ENCODE measurements around the gene ETNK2. TPM values are rescaled to one million over a fixed set of nuclear protein-coding genes. Genes with fewer than 3 reads are reported as not detected.

The ETNK2 gene
- total and polyA plus RNA-seq, 2 of the 4 experiments (the other 2 are of a cell fraction), result 18.9 to 26.0 TPM

- no peaks in the 10 kb centered on the region for H4K20me1 ChIP-seq (ENCODE audit: insufficient read depth, low read length)
- H2BK15ac ChIP-seq (ENCODE audit: low read depth, low read length), result no peak overlapping the region
- in situ Hi-C loops (cut with MboI; ENCODE audit: low sequenced_read_pairs) (no loop called here), intact Hi-C loops (cut with micrococcal nuclease) (no loop called here), dilution Hi-C loops (cut with HindIII; ENCODE audit: low sequenced_read_pairs, unreplicated experiment) (loop anchor here (25.0 kb wide), 1 partner anchor 270 kb away; the partner anchor contains the start of gene SNRPE)
- no peak overlapping the region for H3K18ac ChIP-seq (ENCODE audit: low read depth, low read length)
- ChIA-PET POLR2A (ENCODE audit: unreplicated experiment) (interaction anchor here (0.5 kb wide), 1 partner anchor 266 kb away, joined by 6 read pairs; no protein-coding TSS in a partner anchor), CTCF (interaction anchor here (7.8 kb wide), 1 partner anchor 261 kb away, joined by 95 read pairs; no protein-coding TSS in a partner anchor)
- H2AFZ ChIP-seq (replicated peaks; ENCODE audit: low read length, poor library complexity), result no peak overlapping the region
- WGBS, 2 experiments (ENCODE audit: extremely low coverage in 2 of 2, insufficient read length in 1 of 2), result 100% methylated on average over 1 of the region's 4 CpGs; no CpG with 5 or more reads in 1 of the 2 experiments
- peak overlapping the region in 1 of 2 experiments; percentile 85; a peak in 2 of 4 replicates for H4K8ac ChIP-seq (ENCODE audit: low read depth in 2 of 2, low read length in 2 of 2)
- H2AK9ac ChIP-seq (replicated peaks; ENCODE audit: low read depth, low read length, poor library complexity), result peak overlapping the region; percentile 20
- no peak overlapping the region for H3K4me2 ChIP-seq (ENCODE audit: low read depth, low read length)
- no peaks in the 10 kb centered on the region for H3K9me3 ChIP-seq (ENCODE audit: control insufficient read depth, insufficient read depth, low read length)
- no peak overlapping the region for H3K4me3 ChIP-seq (ENCODE audit: insufficient read depth, low read depth, low read length)
- H3K9ac ChIP-seq (ENCODE audit: low read depth, low read length), result no peak overlapping the region
- DNase-seq, result no peak
- H3K27me3 ChIP-seq (ENCODE audit: control insufficient read depth, insufficient read depth, low read length), result no peaks in the 10 kb centered on the region
- peak overlapping the region; percentile 88; the same call in 1 of the 2 replicates for H2BK120ac ChIP-seq (ENCODE audit: low read depth, low read length)
- no peak overlapping the region; the same call in 1 of the 2 replicates for H3K14ac ChIP-seq (replicated peaks; ENCODE audit: low read depth, low read length)
- peaks cover 18% of the 10 kb centered on the region for H3K9me1 ChIP-seq (ENCODE audit: insufficient read depth, low read length)
- H3K4ac ChIP-seq (ENCODE audit: low read depth, low read length), result peak overlapping the region; percentile 43
- peak overlapping the region; percentile 74 for H2BK20ac ChIP-seq (ENCODE audit: low read depth, low read length)
- peaks cover 13% of the 10 kb centered on the region; the same call in 1 of the 2 replicates for H3K36me3 ChIP-seq (ENCODE audit: control insufficient read depth, insufficient read depth, low read length)
- no peak overlapping the region for H3K56ac ChIP-seq (ENCODE audit: extremely low read depth, insufficient read depth, low read length)
- no peak overlapping the region for H4K91ac ChIP-seq (ENCODE audit: insufficient read depth, low read depth, low read length)
- H4K5ac ChIP-seq (ENCODE audit: low read depth, low read length), result no peak overlapping the region
- ATAC-seq (ENCODE audit: low read depth), result no peak
- no peaks in the 10 kb centered on the region for H3K79me1 ChIP-seq (ENCODE audit: low read depth in 1 of 2, low read length in 2 of 2)
- TF ChIP-seq POLR2A (IDR thresholded peaks at IDR 0.05; ENCODE audit: low read depth, low read length), result no peak
- no peak for TF ChIP-seq BHLHE40 (IDR thresholded peaks at IDR 0.05; ENCODE audit: low read depth, low read length)
- TF ChIP-seq RAD21 (IDR thresholded peaks at IDR 0.05; ENCODE audit: low read length), result no peak
- no peak overlapping the region for H3K23ac ChIP-seq (ENCODE audit: low read depth, low read length)
- H3K27ac ChIP-seq (ENCODE audit: insufficient read depth, low read length), result no peak overlapping the region
- no peak overlapping the region for H2BK5ac ChIP-seq (ENCODE audit: low read depth, low read length, poor library complexity, severe bottlenecking)
- BruUV-seq (replicated peaks), result no TSS peak
- H3K4me1 ChIP-seq (ENCODE audit: control insufficient read depth, insufficient read depth, low read length), result peaks cover 18% of the 10 kb centered on the region
- H2AK5ac ChIP-seq (ENCODE audit: low read depth, low read length), result no peak overlapping the region; the same call in 1 of the 2 replicates
These were observed 19.9 kb downstream of the ETNK2 start for GRCh38 chr1:204131978-204132377.
